ENCODE results near the gene CENPM.

The CENPM gene

GRCh38 chr22:41898645-41899044 lies 48.3 kb downstream of the CENPM start:
- DNase-seq (ENCODE audit: low read depth), result no peak
- TF ChIP-seq CTCF (IDR thresholded peaks at IDR 0.05; ENCODE audit: insufficient read depth, low read depth, low read length, missing control alignments), result no peak
- no peak overlapping the region for H3K4me3 ChIP-seq (ENCODE audit: low read length)

- no peak for TF ChIP-seq CTCF (IDR thresholded peaks at IDR 0.05; ENCODE audit: insufficient read depth, low read depth, low read length, missing control alignments)
- DNase-seq (ENCODE audit: low read depth), result no peak
- H3K4me3 ChIP-seq (ENCODE audit: low read length), result no peak overlapping the region
Measured at GRCh38 chr22:41893591-41894375, 53.2 kb downstream of the CENPM start.

- TF ChIP-seq CTCF (IDR thresholded peaks at IDR 0.05; ENCODE audit: insufficient read depth, low read depth, low read length, missing control alignments), result no peak
- no peak for DNase-seq (ENCODE audit: low read depth)
- no peak overlapping the region for H3K4me3 ChIP-seq (ENCODE audit: low read length)
Measured at GRCh38 chr22:41892721-41893120, 54.2 kb downstream of the CENPM start.

GRCh38 chr22:41891407-41891806 lies 55.5 kb downstream of the CENPM start:
- no peak overlapping the region for H3K4me3 ChIP-seq (ENCODE audit: low read length)
- TF ChIP-seq CTCF (IDR thresholded peaks at IDR 0.05; ENCODE audit: insufficient read depth, low read depth, low read length, missing control alignments), result no peak
- no peak for DNase-seq (ENCODE audit: low read depth)

Data from epithelial cell of esophagus (primary cell).